ENCODE results near the gene ABCA7. TPM values are rescaled to one million over a fixed set of nuclear protein-coding genes. Genes with fewer than 3 reads are reported as not detected.

The ABCA7 gene
- total RNA-seq, 1 experiment from 2014 or later = 91.4 TPM

- POLR2A ChIA-PET = interaction anchor here (1.1 kb wide), 1 partner anchor 157 kb away, joined by 3 read pairs; the partner anchor contains the start of gene CIRBP
- intact Hi-C loops (cut with micrococcal nuclease) = loop anchor here (5.0 kb wide), 1 partner anchor 81 kb away; no protein-coding TSS in a partner anchor
Observed at GRCh38 chr19:1111641-1112267, 71.8 kb downstream of the ABCA7 start.

More at GRCh38 chr19:1111641-1112267, 71.8 kb downstream of the ABCA7 start:
- H3K4me1 ChIP-seq (ENCODE audit: control insufficient read depth in 1 of 2, insufficient read depth in 2 of 2, low read length in 2 of 2) = peaks cover 16 to 35% of the 10 kb centered on the region in 2 experiments
- CTCF ChIA-PET = interaction anchor here (0.8 to 2.3 kb wide), 2 partner anchors 82 to 111 kb away, joined by 4 to 8 read pairs; no protein-coding TSS in a partner anchor
- no peak for ATAC-seq
- H3K79me2 ChIP-seq (ENCODE audit: insufficient read depth, low read length) = peaks cover 2% of the 10 kb centered on the region; the same call in 1 of the 2 replicates
- H3K9me2 ChIP-seq (ENCODE audit: insufficient read depth) = no peaks in the 10 kb centered on the region
- H3K9me3 ChIP-seq (ENCODE audit: control insufficient read depth in 1 of 2, insufficient read depth in 1 of 2, low read depth in 1 of 2, low read length in 2 of 2) = no peaks in the 10 kb centered on the region
- H3K4me3 ChIP-seq (replicated peaks in 1 of 2; ENCODE audit: low read depth in 1 of 2, low read length in 2 of 2) = no peak overlapping the region
- H4K20me1 ChIP-seq (ENCODE audit: insufficient read depth) = no peaks in the 10 kb centered on the region
- no peak for DNase-seq (ENCODE audit: low read depth, low spot score)
- peak overlapping the region; percentile 27; the same call in 1 of the 2 replicates for H3K27ac ChIP-seq (ENCODE audit: low read depth, low read length)
- no peaks in the 10 kb centered on the region for H3K27me3 ChIP-seq (ENCODE audit: insufficient read depth, low read length)
- TF ChIP-seq CBX3 (IDR thresholded peaks at IDR 0.05; ENCODE audit: low read depth) = no peak
- TF ChIP-seq TCF7L2 (IDR thresholded peaks at IDR 0.05; ENCODE audit: borderline replicate concordance, extremely low read depth, insufficient read depth, insufficient read length) = no peak
- TF ChIP-seq SIN3A (IDR thresholded peaks at IDR 0.05; ENCODE audit: low read depth) = no peak
- TF ChIP-seq, protein P1, sequence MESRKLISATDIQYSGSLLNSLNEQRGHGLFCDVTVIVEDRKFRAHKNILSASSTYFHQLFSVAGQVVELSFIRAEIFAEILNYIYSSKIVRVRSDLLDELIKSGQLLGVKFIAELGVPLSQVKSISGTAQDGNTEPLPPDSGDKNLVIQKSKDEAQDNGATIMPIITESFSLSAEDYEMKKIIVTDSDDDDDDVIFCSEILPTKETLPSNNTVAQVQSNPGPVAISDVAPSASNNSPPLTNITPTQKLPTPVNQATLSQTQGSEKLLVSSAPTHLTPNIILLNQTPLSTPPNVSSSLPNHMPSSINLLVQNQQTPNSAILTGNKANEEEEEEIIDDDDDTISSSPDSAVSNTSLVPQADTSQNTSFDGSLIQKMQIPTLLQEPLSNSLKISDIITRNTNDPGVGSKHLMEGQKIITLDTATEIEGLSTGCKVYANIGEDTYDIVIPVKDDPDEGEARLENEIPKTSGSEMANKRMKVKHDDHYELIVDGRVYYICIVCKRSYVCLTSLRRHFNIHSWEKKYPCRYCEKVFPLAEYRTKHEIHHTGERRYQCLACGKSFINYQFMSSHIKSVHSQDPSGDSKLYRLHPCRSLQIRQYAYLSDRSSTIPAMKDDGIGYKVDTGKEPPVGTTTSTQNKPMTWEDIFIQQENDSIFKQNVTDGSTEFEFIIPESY (IDR thresholded peaks at IDR 0.05; ENCODE audit: extremely low read depth, insufficient replicate concordance, low read length) = no peak
- TF ChIP-seq EZH2phosphoT487 (IDR thresholded peaks at IDR 0.05; ENCODE audit: borderline replicate concordance) = no peak
- no peak overlapping the region for H2AFZ ChIP-seq (ENCODE audit: low read depth, low read length, poor library complexity, severe bottlenecking)
- peaks cover 0 to 18% of the 10 kb centered on the region in 2 experiments; a peak in 2 of 4 replicates for H3K36me3 ChIP-seq (ENCODE audit: control insufficient read depth in 1 of 2, insufficient read depth in 2 of 2, low read length in 2 of 2)
- H3K4me2 ChIP-seq (ENCODE audit: low read length) = no peak overlapping the region
- RAD21 ChIA-PET (ENCODE audit: low non-redundant PET in 1 of 2, low total read pairs in 2 of 2, uncharacterized antibody in 2 of 2, unreplicated experiment in 2 of 2) = interaction anchor here in 1 of 2 experiments (0.6 kb wide), 1 partner anchor 25 kb away, joined by 3 read pairs; no protein-coding TSS in a partner anchor
- H3K9ac ChIP-seq (ENCODE audit: low read length) = no peak overlapping the region
- no TSS peak for BruUV-seq (replicated peaks)

Measured in HCT116 (cell line).